ENCODE measurements around the gene INSR. TPM values are rescaled to one million over a fixed set of nuclear protein-coding genes. Genes with fewer than 3 reads are reported as not detected.

The INSR gene
- total and polyA plus RNA-seq, 7 experiments from 2014 or later, result 0.29 to 9.9 (median 2.7) TPM

- peaks cover 12 to 15% of the 10 kb centered on the region in 2 donors for H3K4me1 ChIP-seq (ENCODE audit: control insufficient read depth in 2 of 2, insufficient read depth in 2 of 2, low read length in 2 of 2)
- Mint-ChIP-seq H3K27me3 (peaks cover 0 to 35% (median 0%) of the 10 kb centered on the region in 5 donors), H3K9me3 (peaks cover 0 to 9% (median 0%) of the 10 kb centered on the region in 11 donors), H3K4me1 (peaks cover 0 to 16% (median 11%) of the 10 kb centered on the region in 7 donors), H3K36me3 (peaks cover 0 to 7% (median 0%) of the 10 kb centered on the region in 5 donors), H3K4me3 (peak overlapping the region in 4 of 10 donors; percentile 30 to 95 (median 48)), H3K27ac (no peak overlapping the region)
- no peaks in the 10 kb centered on the region for H3K36me3 ChIP-seq (ENCODE audit: control insufficient read depth in 2 of 3, insufficient read depth in 3 of 3, low read length in 3 of 3)
- POLR2A ChIA-PET, result interaction anchor here (0.6 to 0.7 kb wide), 2 partner anchors 523 to 848 kb away, joined by 3 to 4 read pairs; no protein-coding TSS in a partner anchor
- ATAC-seq (no peak), DNase-seq (no peak)
- no peak overlapping the region for H3K27ac ChIP-seq (ENCODE audit: low read depth, low read length)
- H3K4me3 ChIP-seq (ENCODE audit: low read length), result no peak overlapping the region
- CTCF ChIA-PET, result no interaction called here
- no peaks in the 10 kb centered on the region for H3K9me3 ChIP-seq (ENCODE audit: control insufficient read depth in 2 of 3, low read length in 3 of 3)
- no peaks in the 10 kb centered on the region for H3K27me3 ChIP-seq (ENCODE audit: control insufficient read depth in 2 of 2, insufficient read depth in 2 of 2, low read length in 2 of 2)
- intact Hi-C loops (cut with micrococcal nuclease), result loop anchor here (2.0 to 10.0 kb wide), 7 partner anchors 147 to 1105 kb away; partner anchors contain the start of genes ARHGEF18 (in 2 of the 2), ALKBH7 (in 1 of the 2), CD320 (in 1 of the 2) and SNAPC2 (in 1 of the 2)
These were observed 94.3 kb downstream of the INSR start for GRCh38 chr19:7199613-7200533.

- Mint-ChIP-seq H3K4me1 (peaks cover 0 to 20% (median 14%) of the 10 kb centered on the region in 7 donors), H3K9me3 (peaks cover 0 to 9% (median 0%) of the 10 kb centered on the region in 11 donors), H3K27ac (peak overlapping the region; percentile 95 to 100 (median 97)), H3K4me3 (peak overlapping the region; percentile 88 to 99 (median 94)), H3K27me3 (peaks cover 0 to 47% (median 0%) of the 10 kb centered on the region in 5 donors), H3K36me3 (peaks cover 0 to 7% (median 0%) of the 10 kb centered on the region in 5 donors)
- intact Hi-C loops (cut with micrococcal nuclease), result loop anchor here (1.0 to 10.0 kb wide), 14 partner anchors 15 to 1293 kb away; partner anchors contain the start of genes ARHGEF18 (in 2 of the 2), INSR (in 2 of the 2), ALKBH7 (in 1 of the 2) and CD320 (in 1 of the 2)
- no peaks in the 10 kb centered on the region for H3K9me3 ChIP-seq (ENCODE audit: control insufficient read depth in 2 of 3, low read length in 3 of 3)
- peak overlapping the region; percentile 75 for H3K4me3 ChIP-seq (ENCODE audit: low read length)
- H3K4me1 ChIP-seq (ENCODE audit: control insufficient read depth in 2 of 2, insufficient read depth in 2 of 2, low read length in 2 of 2), result peaks cover 12 to 15% of the 10 kb centered on the region in 2 donors
- H3K27ac ChIP-seq (ENCODE audit: low read depth, low read length), result peak overlapping the region; percentile 71
- DNase-seq, result peak; percentile 91 to 95 (median 94)
- no peaks in the 10 kb centered on the region for H3K36me3 ChIP-seq (ENCODE audit: control insufficient read depth in 2 of 3, insufficient read depth in 3 of 3, low read length in 3 of 3)
- no peaks in the 10 kb centered on the region for H3K27me3 ChIP-seq (ENCODE audit: control insufficient read depth in 2 of 2, insufficient read depth in 2 of 2, low read length in 2 of 2)
- peak; percentile 92 for ATAC-seq
- ChIA-PET CTCF (interaction anchor here (0.9 kb wide), 1 partner anchor 487 kb away, joined by 9 read pairs; no protein-coding TSS in a partner anchor), POLR2A (interaction anchor here (0.9 to 1.0 kb wide), 4 partner anchors 8 to 151 kb away, joined by 3 to 5 read pairs (median 3); partner anchors contain the start of genes ARHGEF18 and ZNF557)
These were observed 96.2 kb downstream of the INSR start for GRCh38 chr19:7197760-7198696.

- ChIA-PET POLR2A (interaction anchor here (0.7 to 1.4 kb wide), 5 partner anchors 9 to 151 kb away, joined by 3 to 8 read pairs (median 4); partner anchors contain the start of genes ARHGEF18 and ZNF557), CTCF (interaction anchor here (0.9 kb wide), 1 partner anchor 486 kb away, joined by 9 read pairs; no protein-coding TSS in a partner anchor)
- peaks cover 0 to 7% (median 0%) of the 10 kb centered on the region in 5 donors for H3K36me3 Mint-ChIP-seq
- H3K9me3 Mint-ChIP-seq, result peaks cover 0 to 9% (median 0%) of the 10 kb centered on the region in 11 donors
- no peaks in the 10 kb centered on the region for H3K36me3 ChIP-seq (ENCODE audit: control insufficient read depth in 2 of 3, insufficient read depth in 3 of 3, low read length in 3 of 3)
- peak; percentile 67 to 93 (median 84) for DNase-seq
- H3K4me3 ChIP-seq (ENCODE audit: low read length), result peak overlapping the region; percentile 75
- peak; percentile 81 for ATAC-seq
- peak overlapping the region; percentile 95 to 100 (median 97) for H3K27ac Mint-ChIP-seq
- H3K27me3 ChIP-seq (ENCODE audit: control insufficient read depth in 2 of 2, insufficient read depth in 2 of 2, low read length in 2 of 2), result no peaks in the 10 kb centered on the region
- H3K4me3 Mint-ChIP-seq, result peak overlapping the region; percentile 88 to 99 (median 94)
- peaks cover 0 to 52% (median 0%) of the 10 kb centered on the region in 5 donors for H3K27me3 Mint-ChIP-seq
- peak overlapping the region; percentile 71 for H3K27ac ChIP-seq (ENCODE audit: low read depth, low read length)
- H3K4me1 ChIP-seq (ENCODE audit: control insufficient read depth in 2 of 2, insufficient read depth in 2 of 2, low read length in 2 of 2), result peaks cover 18 to 23% of the 10 kb centered on the region in 2 donors
- intact Hi-C loops (cut with micrococcal nuclease), result loop anchor here (1.0 to 10.0 kb wide), 9 partner anchors 14 to 1292 kb away; partner anchors contain the start of genes ALKBH7 (in 1 of the 2), ARHGEF18 (in 1 of the 2), CD320 (in 1 of the 2) and SNAPC2 (in 1 of the 2)
- H3K9me3 ChIP-seq (ENCODE audit: control insufficient read depth in 2 of 3, low read length in 3 of 3), result no peaks in the 10 kb centered on the region
- H3K4me1 Mint-ChIP-seq, result peaks cover 4 to 27% (median 21%) of the 10 kb centered on the region in 7 donors
These were observed 97.0 kb downstream of the INSR start for GRCh38 chr19:7197119-7197759.

- H3K36me3 Mint-ChIP-seq, result peaks cover 0 to 7% (median 0%) of the 10 kb centered on the region in 5 donors
- intact Hi-C loops (cut with micrococcal nuclease), result loop anchor here (1.0 to 10.0 kb wide), 9 partner anchors 13 to 1292 kb away; partner anchors contain the start of genes ALKBH7 (in 1 of the 2), ARHGEF18 (in 1 of the 2), CD320 (in 1 of the 2) and SNAPC2 (in 1 of the 2)
- peaks cover 0 to 55% (median 0%) of the 10 kb centered on the region in 5 donors for H3K27me3 Mint-ChIP-seq
- H3K27me3 ChIP-seq (ENCODE audit: control insufficient read depth in 2 of 2, insufficient read depth in 2 of 2, low read length in 2 of 2), result no peaks in the 10 kb centered on the region
- H3K9me3 Mint-ChIP-seq, result peaks cover 0 to 11% (median 0%) of the 10 kb centered on the region in 11 donors
- no peak overlapping the region for H3K27ac ChIP-seq (ENCODE audit: low read depth, low read length)
- H3K4me1 Mint-ChIP-seq, result peaks cover 9 to 32% (median 26%) of the 10 kb centered on the region in 7 donors
- CTCF ChIA-PET, result no interaction called here
- H3K36me3 ChIP-seq (ENCODE audit: control insufficient read depth in 2 of 3, insufficient read depth in 3 of 3, low read length in 3 of 3), result no peaks in the 10 kb centered on the region
- H3K27ac Mint-ChIP-seq, result peak overlapping the region; percentile 95 to 100 (median 97)
- ATAC-seq (no peak), DNase-seq (no peak)
- POLR2A ChIA-PET, result interaction anchor here (0.7 to 1.4 kb wide), 6 partner anchors 9 to 502 kb away, joined by 3 to 8 read pairs (median 4); partner anchors contain the start of genes ARHGEF18 and ZNF557
- no peaks in the 10 kb centered on the region for H3K9me3 ChIP-seq (ENCODE audit: control insufficient read depth in 2 of 3, low read length in 3 of 3)
- H3K4me1 ChIP-seq (ENCODE audit: control insufficient read depth in 2 of 2, insufficient read depth in 2 of 2, low read length in 2 of 2), result peaks cover 22 to 26% of the 10 kb centered on the region in 2 donors
- peak overlapping the region; percentile 75 for H3K4me3 ChIP-seq (ENCODE audit: low read length)
- H3K4me3 Mint-ChIP-seq, result peak overlapping the region; percentile 88 to 99 (median 94)
These were observed 97.5 kb downstream of the INSR start for GRCh38 chr19:7196763-7197118.

- H3K4me3 Mint-ChIP-seq, result peak overlapping the region in 1 of 10 donors; percentile 45
- DNase-seq (no peak), ATAC-seq (no peak)
- H3K27me3 Mint-ChIP-seq, result peaks cover 0 to 58% (median 0%) of the 10 kb centered on the region in 5 donors
- ChIA-PET POLR2A (interaction anchor here (0.7 kb wide), 2 partner anchors 12 to 15 kb away, joined by 3 to 4 read pairs; no protein-coding TSS in a partner anchor), CTCF (no interaction called here)
- intact Hi-C loops (cut with micrococcal nuclease), result loop anchor here (5.0 to 10.0 kb wide), 6 partner anchors 152 to 1110 kb away; partner anchors contain the start of genes ALKBH7 (in 1 of the 2), ARHGEF18 (in 1 of the 2), CD320 (in 1 of the 2) and SNAPC2 (in 1 of the 2)
- Histone ChIP-seq H3K27ac (ENCODE audit: low read depth, low read length) (no peak overlapping the region), H3K9me3 (ENCODE audit: control insufficient read depth in 2 of 3, low read length in 3 of 3) (no peaks in the 10 kb centered on the region), H3K4me3 (ENCODE audit: low read length) (no peak overlapping the region), H3K36me3 (ENCODE audit: control insufficient read depth in 2 of 3, insufficient read depth in 3 of 3, low read length in 3 of 3) (no peaks in the 10 kb centered on the region), H3K4me1 (ENCODE audit: control insufficient read depth in 2 of 2, insufficient read depth in 2 of 2, low read length in 2 of 2) (peaks cover 29 to 31% of the 10 kb centered on the region in 2 donors), H3K27me3 (ENCODE audit: control insufficient read depth in 2 of 2, insufficient read depth in 2 of 2, low read length in 2 of 2) (no peaks in the 10 kb centered on the region)
- H3K27ac Mint-ChIP-seq, result peak overlapping the region in 1 of 9 donors; percentile 65
- H3K9me3 Mint-ChIP-seq, result peaks cover 0 to 12% (median 0%) of the 10 kb centered on the region in 11 donors
- H3K36me3 Mint-ChIP-seq, result peaks cover 0 to 7% (median 0%) of the 10 kb centered on the region in 5 donors
- H3K4me1 Mint-ChIP-seq, result peaks cover 12 to 40% (median 33%) of the 10 kb centered on the region in 7 donors
These were observed 99.2 kb downstream of the INSR start for GRCh38 chr19:7195046-7195445.

Data from naive thymus-derived CD4-positive, alpha-beta T cell (primary cell).